OCI-LY3 (cell line): ENCODE results near the gene PCYT2.

Experiments
- H2AFZ ChIP-seq: fragments of 200-600, 300-600 bp; shearing (Covaris generic); 2 replicates; pipeline ENCODE4 v1.6.0; 2014; ENCODE audit warnings: antibody characterized with exemption, low read depth, low read length
- H3K27ac ChIP-seq: fragments of 200-600, 300-600 bp; sonication (generic); 2 replicates; pipeline ENCODE4 v1.5.1; 2014; ENCODE audit warnings: mild to moderate bottlenecking, low read length, moderate library complexity, mixed read lengths
- H3K27me3 ChIP-seq: fragments of 200-600, 300-600 bp; sonication (generic); 2 replicates; pipeline ENCODE4 v1.6.1; 2014; ENCODE audit warnings: low read depth, low read length, mixed read lengths
- H3K36me3 ChIP-seq: fragments of 200-600, 300-600 bp; sonication (generic); replicated peaks from 2 replicates; pipeline ENCODE3; 2014; ENCODE audit warnings: low read depth, low read length, mixed read lengths
- H3K4me1 ChIP-seq: fragments of 300-600, 200-600 bp; sonication (generic); 2 replicates; pipeline ENCODE4 v1.6.1; 2014; ENCODE audit warnings: low read length, mixed read lengths
- H3K4me2 ChIP-seq: fragments of 200-600, 300-600 bp; sonication (generic); 2 replicates; pipeline ENCODE4 v1.6.1; 2014; ENCODE audit warnings: low read length, mixed read lengths
- H3K4me3 ChIP-seq: fragments of 300-600, 200-600 bp; sonication (generic); 2 replicates; pipeline ENCODE4 v1.5.1; 2014; ENCODE audit warnings: antibody characterized with exemption, mild to moderate bottlenecking, low read length, moderate library complexity
- H3K79me2 ChIP-seq: fragments of 300-600, 200-600 bp; shearing (Covaris generic); 2 replicates; pipeline ENCODE4 v1.6.1; 2014; ENCODE audit warnings: mild to moderate bottlenecking, low read length, mixed read lengths
- H3K9ac ChIP-seq: fragments of 300-600, 200-600 bp; shearing (Covaris generic); 2 replicates; pipeline ENCODE4 v1.6.0; 2014; ENCODE audit warnings: mild to moderate bottlenecking, low read length, moderate library complexity
- H3K9me3 ChIP-seq: fragments of 200-600, 300-600 bp; shearing (Covaris generic); 2 replicates; pipeline ENCODE4 v1.6.1; 2014; ENCODE audit warnings: low read length, mixed read lengths; ENCODE audit not compliant: insufficient read depth
- H4K20me1 ChIP-seq: fragments of 200-600, 300-600 bp; sonication (generic); 2 replicates; pipeline ENCODE4 v1.6.1; 2016; ENCODE audit warnings: low read length, mixed read lengths; ENCODE audit not compliant: insufficient read depth
- EZH2phosphoT487 ChIP-seq: fragments of 200-600 bp; shearing (Covaris generic); IDR thresholded peaks from 2 replicates; pipeline ENCODE4 v1.6.1; 2018; ENCODE audit warnings: antibody characterized with exemption, mixed run types, low read depth
- TF ChIP-seq, protein P1 (sequence below): fragments of 200-600, 300-600 bp; sonication (generic); IDR thresholded peaks from 2 replicates; pipeline ENCODE4 v1.5.1; 2014; ENCODE audit warnings: antibody characterized with exemption, low read length, low read depth

The PCYT2 gene

GRCh38 chr17:81958633-81959342 lies 47.6 kb upstream of the PCYT2 start:
- Histone ChIP-seq H3K4me1 (no peaks in the 10 kb centered on the region), H3K4me2 (no peak overlapping the region), H3K36me3 (no peaks in the 10 kb centered on the region), H3K79me2 (no peaks in the 10 kb centered on the region), H3K27me3 (no peaks in the 10 kb centered on the region; the same call in 1 of the 2 replicates), H3K27ac (no peak overlapping the region), H3K9ac (no peak overlapping the region), H3K9me3 (no peaks in the 10 kb centered on the region), H2AFZ (no peak overlapping the region), H3K4me3 (no peak overlapping the region), H4K20me1 (no peaks in the 10 kb centered on the region)
- no peak for TF ChIP-seq EZH2phosphoT487
- TF ChIP-seq, protein P1, sequence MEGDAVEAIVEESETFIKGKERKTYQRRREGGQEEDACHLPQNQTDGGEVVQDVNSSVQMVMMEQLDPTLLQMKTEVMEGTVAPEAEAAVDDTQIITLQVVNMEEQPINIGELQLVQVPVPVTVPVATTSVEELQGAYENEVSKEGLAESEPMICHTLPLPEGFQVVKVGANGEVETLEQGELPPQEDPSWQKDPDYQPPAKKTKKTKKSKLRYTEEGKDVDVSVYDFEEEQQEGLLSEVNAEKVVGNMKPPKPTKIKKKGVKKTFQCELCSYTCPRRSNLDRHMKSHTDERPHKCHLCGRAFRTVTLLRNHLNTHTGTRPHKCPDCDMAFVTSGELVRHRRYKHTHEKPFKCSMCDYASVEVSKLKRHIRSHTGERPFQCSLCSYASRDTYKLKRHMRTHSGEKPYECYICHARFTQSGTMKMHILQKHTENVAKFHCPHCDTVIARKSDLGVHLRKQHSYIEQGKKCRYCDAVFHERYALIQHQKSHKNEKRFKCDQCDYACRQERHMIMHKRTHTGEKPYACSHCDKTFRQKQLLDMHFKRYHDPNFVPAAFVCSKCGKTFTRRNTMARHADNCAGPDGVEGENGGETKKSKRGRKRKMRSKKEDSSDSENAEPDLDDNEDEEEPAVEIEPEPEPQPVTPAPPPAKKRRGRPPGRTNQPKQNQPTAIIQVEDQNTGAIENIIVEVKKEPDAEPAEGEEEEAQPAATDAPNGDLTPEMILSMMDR = no peak

DNA sequence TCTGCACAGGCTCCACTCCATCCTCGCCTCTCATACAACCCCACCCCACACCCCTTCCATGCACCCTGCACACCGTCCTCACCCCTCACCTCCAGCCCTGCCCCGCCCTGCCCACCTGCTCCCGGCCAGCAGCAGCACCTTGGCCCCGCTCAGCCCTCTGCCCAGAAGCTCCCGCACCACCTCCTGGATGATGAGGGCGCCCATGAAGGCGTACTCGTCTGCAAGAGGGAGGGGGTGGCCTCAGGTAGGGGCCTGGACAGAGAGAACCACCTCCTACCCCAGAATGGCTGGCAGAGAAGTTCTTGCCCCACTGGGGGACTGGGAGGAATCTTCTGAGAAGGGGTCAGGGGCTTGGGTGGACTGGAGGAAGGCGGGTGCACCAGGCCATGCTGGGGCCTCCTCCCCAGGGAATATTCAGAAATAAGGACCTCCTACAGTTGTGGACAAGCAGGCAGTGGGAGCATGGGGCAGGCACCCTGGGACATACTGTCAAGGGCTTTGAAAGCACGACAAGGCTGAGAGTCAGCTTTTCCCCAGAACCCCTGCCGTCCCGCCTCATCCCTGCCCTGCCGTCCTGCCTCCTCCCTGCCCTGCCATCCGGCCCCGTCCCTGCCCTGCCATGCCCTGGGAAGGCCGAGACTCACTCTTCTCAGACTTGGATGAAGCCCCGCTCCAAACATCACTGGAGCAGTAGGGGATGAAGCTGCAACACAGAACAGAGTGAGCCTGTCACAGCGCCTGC lies 46.7 kb upstream of the PCYT2 start:
- Histone ChIP-seq H3K9ac (no peak overlapping the region), H3K9me3 (no peaks in the 10 kb centered on the region), H3K4me1 (no peaks in the 10 kb centered on the region), H3K4me2 (no peak overlapping the region), H4K20me1 (no peaks in the 10 kb centered on the region), H3K27me3 (no peaks in the 10 kb centered on the region), H3K79me2 (no peaks in the 10 kb centered on the region), H3K27ac (no peak overlapping the region), H2AFZ (no peak overlapping the region), H3K4me3 (no peak overlapping the region), H3K36me3 (no peaks in the 10 kb centered on the region)
- TF ChIP-seq, protein P1 = no peak
- TF ChIP-seq EZH2phosphoT487 = no peak

DNA sequence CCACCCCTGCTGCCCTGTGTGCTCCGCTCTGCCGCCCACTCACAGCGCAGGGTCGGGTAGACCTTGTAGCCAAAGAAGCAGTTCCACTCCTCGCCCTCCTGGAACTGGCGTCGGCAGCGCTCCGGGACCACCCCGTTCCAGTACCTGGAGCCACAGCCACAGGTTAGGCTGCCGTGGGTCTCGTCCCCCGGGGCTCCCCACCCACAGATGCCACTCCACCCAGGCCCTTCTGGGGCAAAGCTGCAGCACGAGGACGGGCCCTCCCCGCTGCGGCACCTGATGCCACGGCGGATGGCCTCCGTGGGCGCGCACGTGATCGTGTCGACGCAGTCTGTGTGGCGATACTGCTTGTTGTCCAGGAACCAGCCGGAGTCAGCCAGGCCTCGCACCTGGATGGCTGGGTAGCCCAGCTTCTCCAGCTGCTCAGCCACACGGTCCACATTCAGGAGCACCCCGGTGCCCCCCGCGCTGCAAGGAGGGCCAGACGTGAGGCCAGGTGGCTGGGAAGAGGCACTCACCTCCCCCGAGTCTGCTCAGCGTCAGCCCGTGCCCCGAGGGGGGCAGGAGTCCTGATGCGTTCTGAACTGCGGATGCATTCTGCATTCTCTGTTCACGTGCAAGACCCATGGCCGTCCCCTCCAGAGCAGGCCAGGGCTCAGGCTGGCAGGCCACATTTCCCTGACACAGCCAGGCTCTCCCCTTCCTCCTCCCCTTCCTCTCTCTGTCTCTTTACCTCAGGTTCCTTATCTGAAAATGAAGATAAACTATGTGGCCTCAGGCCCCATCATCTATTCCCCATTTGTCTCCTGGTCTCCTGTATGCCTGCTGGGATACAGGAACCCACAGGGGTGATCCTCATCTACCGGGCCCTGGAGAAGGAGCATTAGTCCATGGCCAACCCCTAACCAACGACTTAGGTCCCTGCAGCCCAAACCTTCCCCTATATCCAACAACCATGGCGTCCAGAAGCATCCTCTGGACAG lies 45.7 kb upstream of the PCYT2 start:
- H3K27me3 ChIP-seq = no peaks in the 10 kb centered on the region
- H3K9ac ChIP-seq = no peak overlapping the region

More for the DNA sequence above, 45.7 kb upstream of the PCYT2 start:
- H4K20me1 ChIP-seq = no peaks in the 10 kb centered on the region
- TF ChIP-seq EZH2phosphoT487 = no peak
- TF ChIP-seq, protein P1 = no peak
- H2AFZ ChIP-seq = no peak overlapping the region
- H3K36me3 ChIP-seq = no peaks in the 10 kb centered on the region
- H3K4me2 ChIP-seq = no peak overlapping the region
- H3K27ac ChIP-seq = no peak overlapping the region
- no peaks in the 10 kb centered on the region for H3K79me2 ChIP-seq
- H3K9me3 ChIP-seq = no peaks in the 10 kb centered on the region
- no peak overlapping the region for H3K4me3 ChIP-seq
- no peaks in the 10 kb centered on the region for H3K4me1 ChIP-seq
